GM12891 (cell line): Measurements from ENCODE around the gene A4GALT.
"Not testable (repeated sequence)": the region's sequence is repeated elsewhere in the genome, so short reads cannot be mapped to it uniquely, and the experiment has no call there.

Source experiments
- DNase-seq: peaks from one replicate; pipeline ENCODE4 v3.0.0; 2011; ENCODE audit warnings: low spot score; ENCODE audit not compliant: insufficient read length
- FAIRE-seq: peaks from 2 replicates; lab custom pipeline; 2011; peaks lifted over from hg19 to GRCh38; lab: Jason Lieb, UNC
- PAX5 ChIP-seq: IDR thresholded peaks from 2 replicates; pipeline ENCODE4 v1.6.1; 2011; ENCODE audit warnings: low read length, moderate library complexity, mild to moderate bottlenecking; ENCODE audit not compliant: insufficient read depth, severe bottlenecking
- POLR2A ChIP-seq: IDR thresholded peaks from 2 replicates; pipeline ENCODE4 v1.6.1; 2011; ENCODE audit warnings: low read depth, low read length, control low read depth
- POLR2AphosphoS5 ChIP-seq: IDR thresholded peaks from 2 replicates; pipeline ENCODE4 v1.6.1; 2011; ENCODE audit warnings: low read depth, low read length, control low read depth
- POU2F2 ChIP-seq: IDR thresholded peaks from 2 replicates; pipeline ENCODE4 v1.6.1; 2011; ENCODE audit warnings: low read depth, mild to moderate bottlenecking, control low read depth, low read length, moderate library complexity
- SPI1 ChIP-seq: IDR thresholded peaks from 2 replicates; pipeline ENCODE4 v1.6.1; 2011; ENCODE audit warnings: low read depth, low read length, control low read depth
- TAF1 ChIP-seq: IDR thresholded peaks from 2 replicates; pipeline ENCODE4 v1.6.1; 2011; ENCODE audit warnings: low read depth, low read length, control low read depth

A4GALT gene

DNA sequence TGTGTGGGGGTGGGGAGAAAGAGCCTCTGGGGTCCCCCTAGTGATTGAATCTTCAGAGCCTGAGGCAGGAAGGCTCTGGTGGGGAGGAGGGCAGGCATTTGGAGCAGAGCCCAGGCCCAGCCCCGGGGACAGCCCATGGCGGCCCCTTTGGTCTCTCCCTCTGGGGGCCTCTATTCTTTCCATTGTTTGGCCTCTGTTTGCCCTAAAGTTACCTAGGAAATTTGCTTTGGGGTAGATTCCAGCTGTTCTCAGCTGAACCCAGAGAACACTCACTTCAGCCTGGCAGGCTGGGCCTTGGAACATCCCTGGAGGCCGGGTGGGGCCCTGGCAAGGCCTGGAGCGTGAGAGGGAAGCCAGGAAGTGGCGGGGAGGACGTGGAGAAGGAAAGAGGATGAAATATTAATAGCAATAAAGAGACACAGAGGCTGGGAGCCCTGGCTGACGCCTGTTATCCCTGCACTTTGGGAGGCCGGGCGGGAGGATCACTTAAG, 22.9 kb upstream of the A4GALT start:
- FAIRE-seq: no peak
- DNase-seq: no peak
- TF ChIP-seq POLR2A (no peak), SPI1 (no peak), POLR2AphosphoS5 (no peak), POU2F2 (no peak), PAX5 (no peak), TAF1 (no peak)

DNA sequence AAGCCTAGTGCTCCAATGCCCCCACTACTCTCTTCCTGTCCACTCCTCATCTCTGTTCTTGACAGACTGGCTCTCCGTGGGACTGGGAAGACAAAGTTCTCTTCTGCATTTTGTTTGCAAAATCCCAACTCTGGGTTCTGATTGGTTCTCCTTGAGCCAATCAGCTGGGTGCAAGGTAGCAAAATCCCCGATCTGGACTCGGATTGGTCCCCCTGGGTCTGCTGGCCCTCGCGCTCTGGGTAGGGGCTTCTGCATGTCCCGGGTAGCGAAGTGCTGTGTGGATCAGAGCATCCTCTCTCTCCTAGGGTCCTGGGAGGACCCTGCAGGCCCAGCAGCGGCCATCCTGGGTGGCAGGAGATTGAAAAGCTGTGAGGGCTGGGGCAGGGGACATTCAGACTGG, 22.3 kb upstream of the A4GALT start:
- FAIRE-seq: no peak

GRCh38 chr22:42740320-42740719, 19.6 kb upstream of the A4GALT start:
- DNase-seq, FAIRE-seq: not testable (repeated sequence)
- peak; percentile 68 for TF ChIP-seq SPI1

More for the DNA sequence above, 22.3 kb upstream of the A4GALT start:
- DNase-seq: no peak
- TF ChIP-seq POU2F2: no peak
- TF ChIP-seq TAF1: no peak
- TF ChIP-seq PAX5: no peak
- TF ChIP-seq SPI1: no peak
- no peak for TF ChIP-seq POLR2AphosphoS5
- no peak for TF ChIP-seq POLR2A

- DNase-seq: no peak
- peak; percentile 68 for FAIRE-seq
- TF ChIP-seq TAF1 (no peak), POLR2A (no peak), PAX5 (no peak), POU2F2 (no peak), POLR2AphosphoS5 (no peak), SPI1 (no peak)
These were observed 13.7 kb upstream of the A4GALT start for GRCh38 chr22:42734406-42734805.

DNA sequence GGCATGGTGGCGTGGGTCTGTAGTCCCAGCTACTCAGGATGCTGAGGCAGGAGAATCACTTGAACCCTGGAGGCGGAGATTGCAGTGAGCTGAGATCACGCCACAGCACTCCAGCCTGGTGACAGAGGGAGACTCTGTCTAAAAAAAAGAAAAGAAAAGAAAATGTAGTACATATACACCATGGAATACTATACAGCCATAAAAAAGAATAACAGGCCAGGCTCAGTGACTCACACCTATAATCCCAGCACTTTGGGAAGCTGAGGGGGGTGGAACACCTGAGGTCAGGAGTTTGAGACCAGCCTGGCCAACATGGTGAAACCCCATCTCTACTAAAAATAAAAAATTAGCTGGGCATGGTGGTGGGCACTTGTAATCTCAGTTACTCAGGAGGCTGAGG, 12.7 kb upstream of the A4GALT start:
- not testable (repeated sequence) for FAIRE-seq, DNase-seq

DNA sequence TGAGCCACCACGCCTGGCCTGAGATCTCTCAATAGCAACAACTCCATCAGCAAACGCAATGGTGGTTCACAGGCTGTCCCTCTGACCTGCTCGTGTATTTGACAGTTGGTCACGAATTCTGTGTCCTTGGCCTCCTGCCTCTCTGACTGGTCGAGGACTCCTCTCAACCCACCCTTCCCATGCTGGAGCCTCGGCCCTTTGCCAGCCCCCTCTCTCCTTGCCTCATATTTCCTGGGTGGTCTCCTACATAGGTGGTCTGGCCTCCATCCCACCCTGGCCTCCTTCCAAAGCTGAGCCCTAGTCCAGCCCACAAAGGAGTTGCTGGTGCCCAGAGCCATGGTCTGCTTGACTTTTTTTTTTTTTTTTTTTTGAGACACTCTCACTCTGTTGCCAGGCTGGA, 11.4 kb upstream of the A4GALT start:
- FAIRE-seq (no peak), DNase-seq (no peak)
- no peak for TF ChIP-seq POLR2A
- no peak for TF ChIP-seq POLR2AphosphoS5
- no peak for TF ChIP-seq TAF1
- TF ChIP-seq PAX5: no peak
- no peak for TF ChIP-seq SPI1
- TF ChIP-seq POU2F2: no peak

DNA sequence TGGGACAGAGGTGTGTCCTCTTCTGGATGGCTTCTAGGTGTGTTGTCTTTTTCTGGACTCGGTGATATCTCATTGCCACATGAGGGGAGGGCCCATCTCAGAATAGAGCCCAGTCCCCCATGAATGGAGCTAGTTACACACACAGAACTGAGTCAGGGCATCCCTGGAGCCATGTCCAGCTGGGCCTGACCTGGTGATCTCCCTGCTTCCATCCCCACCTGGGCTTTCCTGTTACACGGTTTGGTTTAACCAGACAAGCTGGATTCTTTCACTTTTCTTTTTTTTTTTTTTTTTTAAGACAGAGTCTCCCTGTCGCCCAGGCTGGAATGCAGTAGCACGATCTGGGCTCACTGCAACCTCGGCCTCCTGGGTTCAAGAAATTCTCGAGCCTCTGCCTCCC, 6.1 kb upstream of the A4GALT start:
- FAIRE-seq: no peak
- TF ChIP-seq POLR2AphosphoS5 (no peak), PAX5 (no peak), POU2F2 (no peak), TAF1 (no peak), SPI1 (no peak), POLR2A (no peak)

GRCh38 chr22:42725606-42726355, 5.1 kb upstream of the A4GALT start:
- TF ChIP-seq POLR2AphosphoS5 (no peak), PAX5 (no peak), SPI1 (no peak), POLR2A (no peak), POU2F2 (no peak), TAF1 (no peak)
- DNase-seq: no peak
- no peak for FAIRE-seq

More for the DNA sequence above, 6.1 kb upstream of the A4GALT start:
- DNase-seq: no peak

DNA sequence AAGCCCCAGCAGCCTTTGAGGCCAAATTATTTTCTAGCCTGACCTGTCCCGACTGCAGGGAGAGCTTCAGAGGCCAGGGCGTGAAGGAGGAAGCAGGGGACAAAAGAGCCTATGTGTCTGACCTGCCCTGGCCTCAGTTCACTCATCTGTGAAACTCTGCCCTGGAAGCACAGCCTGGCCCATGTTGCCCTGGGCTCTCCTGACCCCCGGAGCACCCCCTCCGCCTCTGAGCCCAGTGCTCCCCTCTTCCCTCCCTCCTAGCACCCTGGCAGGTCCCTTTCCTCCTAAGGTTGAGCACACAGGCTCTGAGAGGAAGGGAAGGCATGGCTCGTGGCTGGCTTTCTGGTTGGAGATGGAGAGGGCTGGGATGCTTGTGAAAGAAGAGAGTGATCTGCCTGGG, 3.4 kb upstream of the A4GALT start:
- FAIRE-seq: no peak
- no peak for DNase-seq

GRCh38 chr22:42721045-42721434, 370 bp upstream of the A4GALT start:
- peak; percentile 43 for FAIRE-seq
- TF ChIP-seq POU2F2: no peak
- no peak for DNase-seq

More for the DNA sequence above, 3.4 kb upstream of the A4GALT start:
- no peak for TF ChIP-seq TAF1
- no peak for TF ChIP-seq SPI1
- TF ChIP-seq POLR2AphosphoS5: no peak
- no peak for TF ChIP-seq PAX5
- TF ChIP-seq POLR2A: no peak
- no peak for TF ChIP-seq POU2F2
